Gastrocnemius medialis (tissue), 4 donors: ENCODE results near the gene CCR5.

Source experiments
- POLR2A ChIP-seq, 2 donors: fragments of 450-650 bp; IDR thresholded peaks; one replicate each; pipeline ENCODE4 v1.6.1; 2017; ENCODE audit warnings: antibody characterized with exemption in 2 of 2, mild to moderate bottlenecking in 2 of 2, moderate library complexity in 2 of 2
- TF ChIP-seq, protein P1 (sequence below), 5 experiments: fragments of 450-650 bp in 3 of 5; fragments of 200-600 bp in 2 of 5; sonication (generic) in 2 of 5; IDR thresholded peaks in 4 of 5; conservative IDR thresholded peaks in 1 of 5; 1 replicate in 4 of 5; 2 replicates in 1 of 5; pipeline ENCODE4 v1.5.1; 2016 to 2019; ENCODE audit warnings: antibody characterized with exemption in 5 of 5, mild to moderate bottlenecking in 3 of 5, moderate library complexity in 3 of 5

DNA sequence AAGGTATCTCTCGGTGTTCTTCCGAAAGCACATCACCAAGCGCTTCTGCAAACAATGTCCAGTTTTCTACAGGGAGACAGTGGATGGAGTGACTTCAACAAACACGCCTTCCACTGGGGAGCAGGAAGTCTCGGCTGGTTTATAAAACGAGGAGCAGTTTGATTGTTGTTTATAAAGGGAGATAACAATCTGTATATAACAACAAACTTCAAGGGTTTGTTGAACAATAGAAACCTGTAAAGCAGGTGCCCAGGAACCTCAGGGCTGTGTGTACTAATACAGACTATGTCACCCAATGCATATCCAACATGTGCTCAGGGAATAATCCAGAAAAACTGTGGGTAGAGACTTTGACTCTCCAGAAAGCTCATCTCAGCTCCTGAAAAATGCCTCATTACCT is 12.3 kb upstream of the CCR5 start:
- TF ChIP-seq, protein P1, sequence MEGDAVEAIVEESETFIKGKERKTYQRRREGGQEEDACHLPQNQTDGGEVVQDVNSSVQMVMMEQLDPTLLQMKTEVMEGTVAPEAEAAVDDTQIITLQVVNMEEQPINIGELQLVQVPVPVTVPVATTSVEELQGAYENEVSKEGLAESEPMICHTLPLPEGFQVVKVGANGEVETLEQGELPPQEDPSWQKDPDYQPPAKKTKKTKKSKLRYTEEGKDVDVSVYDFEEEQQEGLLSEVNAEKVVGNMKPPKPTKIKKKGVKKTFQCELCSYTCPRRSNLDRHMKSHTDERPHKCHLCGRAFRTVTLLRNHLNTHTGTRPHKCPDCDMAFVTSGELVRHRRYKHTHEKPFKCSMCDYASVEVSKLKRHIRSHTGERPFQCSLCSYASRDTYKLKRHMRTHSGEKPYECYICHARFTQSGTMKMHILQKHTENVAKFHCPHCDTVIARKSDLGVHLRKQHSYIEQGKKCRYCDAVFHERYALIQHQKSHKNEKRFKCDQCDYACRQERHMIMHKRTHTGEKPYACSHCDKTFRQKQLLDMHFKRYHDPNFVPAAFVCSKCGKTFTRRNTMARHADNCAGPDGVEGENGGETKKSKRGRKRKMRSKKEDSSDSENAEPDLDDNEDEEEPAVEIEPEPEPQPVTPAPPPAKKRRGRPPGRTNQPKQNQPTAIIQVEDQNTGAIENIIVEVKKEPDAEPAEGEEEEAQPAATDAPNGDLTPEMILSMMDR (IDR thresholded peaks at IDR 0.05 in 4 of 5, conservative IDR thresholded peaks at IDR 0.05 in 1 of 5) = no peak
- TF ChIP-seq POLR2A (IDR thresholded peaks at IDR 0.05) = no peak
